ENCODE data around the gene DBH.

Gene DBH

GRCh38 chr9:133684121-133684935 lies 48.2 kb downstream of the DBH start:
- no peak for DNase-seq (ENCODE audit: low read depth)

DNA sequence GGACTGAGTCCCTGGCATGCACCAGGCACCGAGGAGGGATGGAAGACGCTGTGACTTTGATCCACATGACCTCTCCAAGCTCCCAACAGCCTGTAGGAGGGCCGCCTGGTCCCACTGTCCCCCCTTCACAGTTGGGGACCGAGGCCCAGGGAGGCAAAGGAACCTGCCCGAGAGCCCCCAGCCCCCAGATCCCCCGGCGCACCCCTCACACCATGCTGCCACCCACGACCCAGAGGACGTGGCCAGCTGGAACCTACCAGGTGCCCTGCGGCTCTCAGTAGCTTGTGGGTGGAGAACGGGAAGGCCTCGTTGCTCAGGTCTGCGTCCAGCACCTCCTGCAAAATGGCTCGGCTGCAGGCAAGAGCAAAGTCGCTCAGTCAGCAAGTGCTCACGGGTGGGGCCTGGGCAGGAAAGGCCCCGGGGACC lies 48.8 kb downstream of the DBH start:
- no peak for DNase-seq (ENCODE audit: low read depth)

DNA sequence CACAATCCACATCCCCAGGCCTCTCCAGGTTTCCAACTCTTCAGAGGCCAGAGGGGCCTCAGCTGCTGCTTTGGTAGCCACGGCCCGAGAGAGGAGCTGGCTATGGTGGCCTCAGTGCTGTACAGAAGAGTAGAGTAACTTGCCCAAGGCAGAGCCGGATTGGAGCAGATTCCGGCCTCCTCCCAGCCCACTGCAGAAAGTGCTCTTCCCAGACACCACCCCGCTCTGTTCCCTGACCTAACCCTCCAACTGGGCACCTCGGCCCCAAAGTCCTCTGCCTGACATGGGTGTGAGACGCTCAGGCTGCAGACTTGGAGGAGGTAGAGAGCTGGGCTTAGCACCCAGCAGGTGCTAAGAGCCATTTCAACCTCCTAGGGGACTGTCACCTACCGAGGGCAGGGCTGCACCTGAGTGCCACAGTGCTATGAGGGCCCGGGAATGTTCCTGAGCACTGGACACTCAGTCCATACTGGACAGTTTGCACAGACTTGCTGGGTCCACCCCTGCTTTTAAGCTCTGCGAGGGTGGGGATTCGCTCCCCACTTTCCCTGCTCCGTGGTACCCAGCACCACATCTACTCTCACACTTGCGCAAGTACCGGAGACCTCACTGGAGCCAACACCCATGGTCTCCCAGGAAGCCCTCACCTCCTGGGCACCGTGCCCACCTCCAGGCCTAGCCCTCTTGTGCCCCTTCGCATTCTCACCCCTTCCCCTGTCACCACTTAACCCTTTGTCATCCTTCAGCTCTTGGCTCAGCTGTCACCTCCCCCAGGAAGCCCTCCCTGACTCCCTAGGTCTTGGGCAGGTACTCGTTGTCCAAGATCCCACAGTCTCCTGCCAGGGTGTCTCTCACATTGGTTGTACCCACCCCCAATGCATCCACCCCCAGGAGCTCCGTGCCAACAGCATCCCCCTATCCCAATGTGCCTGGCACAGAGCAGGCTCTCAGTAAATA lies 49.8 kb downstream of the DBH start:
- DNase-seq (ENCODE audit: low read depth): no peak

DNA sequence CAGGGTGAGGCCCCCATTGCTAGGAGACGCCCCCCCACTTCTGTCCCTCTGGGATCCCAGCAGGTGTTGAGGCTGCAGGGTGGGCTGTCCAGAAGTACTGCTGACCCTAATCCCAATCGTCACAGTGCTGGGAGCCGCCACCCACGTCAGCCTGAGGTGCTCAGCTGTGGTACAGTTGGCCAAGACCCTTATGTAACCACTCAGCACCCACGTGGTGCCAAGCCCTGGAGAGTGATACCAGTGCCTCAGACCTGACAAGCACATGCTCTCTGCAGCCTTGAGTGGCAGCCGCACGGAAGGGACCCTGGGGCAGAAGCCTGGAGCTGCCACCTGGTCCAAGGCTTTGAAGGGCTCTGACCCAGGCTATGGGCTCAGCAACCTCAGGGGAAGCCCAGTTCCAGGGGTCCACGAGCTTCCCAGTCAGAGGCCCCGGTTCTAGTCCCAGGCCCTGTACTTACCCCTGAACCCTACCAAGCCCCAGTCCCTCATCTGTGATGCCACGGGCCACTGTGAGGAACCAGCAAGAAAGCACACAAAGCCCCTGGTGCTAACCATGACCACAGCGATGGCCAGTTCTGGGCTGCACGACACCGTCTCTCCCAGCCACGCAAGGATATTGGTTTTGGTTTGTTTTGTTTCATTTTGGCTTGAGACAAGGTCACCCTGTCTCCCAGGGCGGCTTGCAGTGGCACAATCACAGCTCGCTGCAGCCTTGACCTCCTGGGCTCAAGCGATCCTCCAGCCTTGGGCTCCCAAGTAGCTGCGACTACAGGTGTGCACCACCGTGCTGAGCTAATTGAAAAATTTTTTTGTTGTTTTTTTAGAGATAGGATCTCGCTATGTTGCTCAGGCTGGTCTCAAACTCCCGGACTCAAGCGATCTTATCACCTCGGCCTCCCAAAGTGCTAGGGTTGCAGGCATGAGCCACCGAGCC lies 50.7 kb downstream of the DBH start:
- no peak for DNase-seq (ENCODE audit: low read depth)

DNA sequence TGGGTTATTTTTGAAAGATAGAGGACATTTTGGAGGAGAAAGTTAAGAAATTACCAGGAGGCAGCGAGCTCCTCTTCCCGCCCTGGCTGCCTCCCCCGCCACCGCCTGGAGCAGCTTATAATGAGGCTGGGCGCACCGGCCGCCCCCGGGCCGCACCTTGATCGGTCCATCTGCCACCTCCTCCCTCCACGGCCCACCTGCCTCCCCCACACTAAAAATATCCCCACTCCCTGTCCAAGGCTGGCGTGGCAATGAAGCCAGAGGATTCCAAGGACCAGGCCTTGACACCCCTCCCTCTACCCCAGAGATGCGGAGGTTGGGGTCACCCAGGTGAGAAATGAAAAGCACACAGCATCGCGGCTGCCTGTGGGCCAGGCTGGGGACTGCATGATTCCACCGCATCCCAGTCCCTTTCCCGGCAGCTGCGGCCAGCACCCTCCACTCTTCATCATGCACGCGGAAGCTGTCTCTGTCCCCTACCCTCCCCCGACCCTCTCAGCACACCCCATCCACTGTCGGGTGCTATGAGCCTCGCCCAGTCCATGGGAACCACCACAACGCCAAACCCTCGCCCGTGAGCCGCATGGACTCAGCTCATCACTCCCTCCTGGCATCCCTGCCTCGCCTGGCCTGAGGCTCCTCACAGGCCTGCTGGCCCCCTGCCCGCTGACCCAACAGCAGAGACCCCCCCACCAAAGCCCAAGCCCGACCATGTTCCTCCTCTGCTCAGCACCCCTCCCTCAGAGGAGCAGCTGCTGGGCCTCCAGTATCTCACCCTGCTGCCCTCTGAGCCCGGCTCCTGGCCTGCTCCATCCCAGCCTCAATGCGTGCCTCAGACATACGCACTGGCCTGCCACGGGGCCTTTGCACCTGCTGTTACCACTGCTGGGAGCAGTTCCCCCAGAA lies 51.9 kb downstream of the DBH start:
- DNase-seq (ENCODE audit: low read depth): no peak

DNA sequence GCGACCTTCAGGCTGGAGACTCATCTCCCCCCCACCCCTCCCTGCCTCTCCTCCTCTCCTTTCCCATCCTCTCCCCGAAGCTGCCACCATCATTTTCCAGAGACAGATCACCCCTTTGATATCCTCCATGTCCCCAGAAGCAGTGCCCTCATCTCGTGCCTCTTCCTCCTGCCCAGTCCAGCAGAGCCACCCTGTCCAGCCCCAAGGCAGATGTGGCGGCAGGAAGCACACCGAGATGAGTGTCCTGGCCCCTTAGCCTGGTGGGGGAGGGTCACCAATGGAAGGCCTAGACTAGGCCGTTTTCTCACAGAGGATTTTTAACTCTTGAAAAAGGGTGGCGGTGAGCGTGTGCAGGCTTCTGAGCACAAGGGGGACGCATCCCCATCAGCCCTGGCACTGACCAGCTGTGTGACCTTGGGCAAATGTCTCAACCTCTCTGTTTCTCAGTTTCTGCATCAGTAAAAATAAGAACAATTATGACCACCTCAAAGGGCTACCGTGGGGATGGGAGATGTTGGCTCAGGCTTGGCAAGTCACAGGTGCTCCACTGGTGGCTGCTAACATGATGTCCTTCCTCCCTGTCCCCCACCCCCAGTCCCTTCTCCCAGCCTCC lies 53.1 kb downstream of the DBH start:
- no peak for DNase-seq (ENCODE audit: low read depth)

DNA sequence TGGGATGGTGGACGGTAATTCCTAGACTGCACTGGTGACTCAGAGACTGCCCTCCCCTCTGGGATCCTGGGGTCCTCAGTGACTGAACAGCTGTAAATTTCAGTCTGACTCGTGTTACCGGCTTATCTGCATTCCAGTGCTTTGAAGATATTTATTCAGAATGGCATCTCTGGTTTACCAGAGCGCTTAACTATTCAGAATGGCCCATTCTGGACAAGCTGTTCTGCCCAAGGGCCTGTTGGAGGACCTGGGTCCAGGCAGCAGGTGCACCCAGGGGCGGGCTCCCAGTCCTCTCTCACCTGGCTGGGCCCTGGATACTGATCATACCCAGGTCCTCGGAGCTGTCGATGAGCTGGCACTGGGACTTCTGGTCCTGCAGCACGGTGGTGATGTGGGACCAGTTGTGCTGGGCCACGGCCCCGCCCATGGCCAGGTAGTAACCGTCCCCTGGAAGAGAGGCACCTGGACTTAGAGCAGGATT lies 54.0 kb downstream of the DBH start:
- DNase-seq (ENCODE audit: low read depth): no peak

DNA sequence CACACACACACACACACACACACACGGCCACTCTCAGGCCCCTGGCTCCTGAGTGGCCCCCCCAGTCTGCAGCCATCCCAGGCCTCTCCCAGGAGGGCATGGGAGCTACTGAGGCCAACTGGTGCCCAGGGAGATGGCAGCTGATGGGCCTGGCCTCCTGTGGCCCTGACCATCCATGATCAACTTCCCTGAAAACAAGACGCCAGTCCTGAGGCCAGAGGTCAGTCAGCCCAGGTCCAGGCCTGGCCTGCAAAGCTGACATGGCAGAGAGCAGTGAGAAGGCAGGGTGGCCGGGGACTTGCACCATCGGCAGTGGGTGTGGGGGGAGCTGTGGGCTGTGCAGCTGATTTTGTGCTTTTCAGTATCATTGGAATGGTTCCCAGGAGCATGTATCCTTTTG lies 55.0 kb downstream of the DBH start:
- no peak for DNase-seq (ENCODE audit: low read depth)

DNA sequence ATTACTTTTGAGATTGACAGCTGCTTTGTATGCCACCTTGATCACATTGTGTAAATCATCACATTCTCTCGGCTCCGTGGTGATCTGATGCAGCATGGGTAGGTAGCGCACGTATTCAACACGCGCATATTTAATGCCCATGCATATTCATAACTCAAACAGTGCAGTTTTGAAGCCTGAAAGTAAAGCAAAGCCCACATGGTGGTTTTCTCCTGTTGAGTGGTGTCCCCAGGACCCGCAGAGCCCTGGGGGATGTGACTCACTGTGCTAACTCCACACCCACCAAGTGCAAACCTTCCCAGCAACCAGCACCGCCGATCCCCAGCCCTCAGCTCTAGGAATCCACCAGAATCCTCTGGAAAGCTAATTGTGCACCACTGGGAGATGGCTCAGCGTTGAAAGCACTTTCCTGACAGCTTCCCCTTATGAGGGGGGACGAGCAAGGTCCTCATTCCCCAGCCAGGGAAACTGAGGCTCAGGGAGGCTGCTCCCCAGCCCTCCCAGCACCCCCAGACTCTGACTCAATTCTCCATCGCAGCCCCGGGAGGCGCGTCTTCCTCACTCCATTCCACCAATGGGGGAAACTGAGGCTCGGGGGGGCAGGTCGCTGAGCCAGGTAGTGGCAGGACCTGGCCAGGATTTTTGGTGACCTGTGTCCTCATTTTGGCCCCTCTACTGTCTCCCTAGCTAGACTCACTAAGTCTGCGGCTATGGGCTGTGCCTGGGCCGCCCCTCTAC lies 55.6 kb downstream of the DBH start:
- DNase-seq (ENCODE audit: low read depth): no peak

- no peak for DNase-seq (ENCODE audit: low read depth)
Measured at GRCh38 chr9:133692364-133692985, 56.3 kb downstream of the DBH start.

- DNase-seq (ENCODE audit: low read depth): no peak
Measured at GRCh38 chr9:133693116-133693515, 57.0 kb downstream of the DBH start.

DNA sequence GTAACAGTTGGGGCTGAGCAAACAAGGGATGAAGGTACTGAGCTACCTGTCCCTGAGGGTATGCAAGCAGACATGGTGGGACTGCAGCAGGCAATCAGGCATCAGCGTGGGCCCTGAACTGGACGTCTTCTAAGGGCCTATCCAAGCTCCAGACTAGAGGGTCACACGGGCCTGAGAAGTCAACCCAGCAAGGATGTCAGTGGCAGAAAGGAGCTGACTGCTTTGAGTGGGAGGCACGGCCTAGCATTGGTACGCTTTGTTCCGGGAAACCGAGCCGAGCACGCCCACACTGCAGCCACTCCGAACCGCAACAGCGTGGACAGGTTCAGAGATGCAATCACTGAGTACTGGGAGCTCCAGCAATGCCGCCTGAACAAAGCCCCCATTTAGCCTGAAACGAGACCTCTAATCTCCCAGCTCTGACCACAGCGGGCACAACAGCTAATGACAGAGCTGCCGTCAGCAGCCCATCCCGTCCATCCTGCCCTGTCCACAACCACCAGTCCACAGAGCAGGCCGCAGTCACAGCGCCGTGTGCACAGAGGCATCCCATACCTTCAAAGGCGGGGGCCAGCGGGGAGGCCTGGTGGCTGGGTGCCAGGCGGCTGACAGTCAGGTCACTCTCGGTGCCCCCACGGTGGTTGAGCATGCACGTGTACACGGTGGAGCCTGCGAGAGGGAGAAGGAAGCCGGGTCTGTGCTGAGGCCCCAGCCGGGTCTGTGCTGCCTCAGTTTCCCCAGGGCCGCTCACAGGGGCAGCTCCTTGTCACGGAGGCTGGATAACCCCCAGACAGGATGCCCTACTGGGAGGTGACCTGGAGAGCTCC lies 57.8 kb downstream of the DBH start:
- no peak for DNase-seq (ENCODE audit: low read depth)

DNA sequence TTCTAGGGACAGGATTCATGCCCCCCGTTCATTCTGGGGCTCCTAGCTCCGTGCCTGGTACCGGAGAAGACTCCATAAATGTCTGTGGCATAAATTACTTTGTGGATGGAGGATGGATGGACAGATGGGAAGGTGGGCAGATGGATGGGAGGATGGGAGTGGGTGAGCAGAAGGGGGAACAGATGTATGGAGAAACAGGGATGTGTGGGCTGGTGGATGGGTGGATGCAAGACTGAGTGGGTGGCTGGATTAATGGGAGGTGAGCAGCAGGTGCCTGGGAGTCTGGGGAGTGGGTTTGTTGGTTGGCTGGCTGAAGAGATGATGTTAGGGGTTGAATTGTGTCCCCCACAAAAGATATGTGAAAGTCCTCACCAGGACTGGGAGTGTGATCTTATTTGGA lies 58.5 kb downstream of the DBH start:
- no peak for DNase-seq (ENCODE audit: low read depth)

DNA sequence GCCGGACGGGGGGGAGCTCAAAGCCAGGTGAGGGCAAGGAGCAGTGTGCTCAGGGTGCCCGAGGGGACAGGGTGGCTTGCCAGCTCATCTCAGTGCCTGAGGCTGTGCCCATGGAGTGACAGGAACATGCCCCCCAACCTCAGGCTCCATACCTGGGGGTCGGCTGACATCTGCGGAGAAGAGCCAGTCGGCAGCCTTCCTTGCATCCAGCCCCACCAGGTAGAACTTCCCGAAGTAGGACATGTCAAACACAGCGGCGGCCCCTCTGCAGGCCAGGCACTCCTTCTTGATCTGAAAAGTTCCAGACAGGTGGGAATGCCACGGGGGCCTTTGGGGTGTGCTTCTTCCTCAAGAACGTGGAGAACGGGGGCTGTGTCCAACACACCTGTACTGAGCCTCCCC lies 59.9 kb downstream of the DBH start:
- no peak for DNase-seq (ENCODE audit: low read depth)

DNA sequence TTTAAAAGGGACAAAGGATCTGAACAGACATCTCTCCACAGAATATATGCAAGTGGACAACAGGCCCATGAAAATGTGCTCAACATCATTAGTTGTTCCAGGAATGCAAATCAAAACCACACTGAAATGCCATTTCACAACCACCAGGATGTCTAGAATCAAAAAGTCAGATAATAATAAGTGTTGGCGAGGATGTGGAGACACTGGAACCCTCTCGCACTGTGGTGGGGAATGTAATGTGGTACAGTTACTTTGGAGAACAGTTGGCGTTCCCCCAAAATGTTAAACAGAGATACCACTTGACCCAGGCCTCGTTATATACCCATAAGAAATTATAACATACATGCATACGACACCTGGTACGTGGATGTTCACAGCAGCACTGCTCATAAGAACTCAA lies 63.4 kb downstream of the DBH start:
- no peak for DNase-seq (ENCODE audit: low read depth)

GRCh38 chr9:133700819-133701320 lies 64.7 kb downstream of the DBH start:
- no peak for DNase-seq (ENCODE audit: low read depth)

DNA sequence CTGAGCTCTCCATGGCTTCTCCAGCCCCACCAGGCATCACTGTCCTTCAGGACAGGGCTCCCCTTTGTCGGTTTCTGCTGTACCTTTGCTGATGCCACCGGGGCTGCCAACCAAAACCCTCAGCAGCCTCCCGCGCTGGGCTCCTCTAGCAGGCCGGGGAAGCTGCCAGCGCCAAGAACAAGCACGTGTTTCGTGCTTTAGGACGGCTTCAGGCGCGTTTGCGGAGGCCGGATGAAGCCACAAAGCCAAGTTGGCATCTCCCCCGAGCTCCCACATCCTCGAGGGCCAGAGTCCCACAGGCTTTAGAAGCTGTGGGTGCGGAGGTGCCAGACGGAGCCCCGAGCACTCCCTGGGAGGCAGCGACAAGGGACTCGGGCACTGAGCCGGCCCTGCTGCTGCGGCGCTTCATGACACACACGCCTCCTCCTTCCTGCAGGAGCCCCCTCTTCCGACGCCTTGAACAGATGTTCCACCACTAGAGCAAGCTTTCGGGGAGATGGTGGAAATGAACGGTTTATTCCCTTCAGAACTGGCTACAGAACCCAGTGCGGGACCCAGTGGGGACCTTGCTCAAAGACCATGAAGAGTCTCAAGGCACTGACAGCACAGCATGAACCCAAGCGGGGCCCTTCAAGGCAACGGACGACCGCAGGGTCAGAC lies 65.3 kb downstream of the DBH start:
- DNase-seq (ENCODE audit: low read depth): no peak
